ENCODE results near the gene BBS9. TPM values are rescaled to one million over a fixed set of nuclear protein-coding genes. Genes with fewer than 3 reads are reported as not detected.

The BBS9 gene
- total and polyA plus RNA-seq, 9 of the 15 experiments (the other 6 are each of a cell fraction or from before 2014, with no cell fraction given), result 0.77 to 3.3 (median 2.4) TPM

- no peak for TF ChIP-seq RREB1 (CRISPR knock-in tag; IDR thresholded peaks at IDR 0.05)
- no peak for TF ChIP-seq FOXK1 (CRISPR knock-in tag; IDR thresholded peaks at IDR 0.05; ENCODE audit: borderline replicate concordance)
- no peak for TF ChIP-seq HMBOX1 (IDR thresholded peaks at IDR 0.05)
- TF ChIP-seq MED1 (CRISPR knock-in tag; IDR thresholded peaks at IDR 0.05; ENCODE audit: borderline replicate concordance), result no peak
- no peak for TF ChIP-seq FOXO4 (CRISPR knock-in tag; IDR thresholded peaks at IDR 0.05)
- TF ChIP-seq YBX1 (IDR thresholded peaks at IDR 0.05), result no peak
These were observed 471.7 kb downstream of the BBS9 start (continued) for GRCh38 chr7:33601101-33601500.

All from K562 (cell line).